CD14-positive monocyte (primary cell): ENCODE data around the gene DEPDC1B. TPM values are rescaled to one million over a fixed set of nuclear protein-coding genes. Genes with fewer than 3 reads are reported as not detected.

Experiments
- DNase-seq, 3 donors: peaks; one replicate each; pipeline ENCODE4 v3.0.0-alpha.2; 2011 to 2022
- H2AFZ ChIP-seq: 2 replicates; pipeline ENCODE4 v1.6.0; 2012; ENCODE audit warnings: mild to moderate bottlenecking, low read depth, low read length, inconsistent platforms; ENCODE audit not compliant: insufficient read depth, poor library complexity, severe bottlenecking
- H3K27ac ChIP-seq, 2 donors: 1 replicate in 1 of 2; 2 replicates in 1 of 2; pipeline ENCODE4 v1.5.1; 2012 to 2013; ENCODE audit warnings: low read length in 2 of 2, control low read depth in 1 of 2, inconsistent platforms in 1 of 2, low read depth in 1 of 2, mild to moderate bottlenecking in 1 of 2
- H3K27me3 ChIP-seq, 2 donors: one replicate each; pipeline versions ENCODE4 v1.6.0 to v1.6.1; 2011 to 2013; ENCODE audit warnings: low read length in 2 of 2; ENCODE audit not compliant: control insufficient read depth in 2 of 2, insufficient read depth in 2 of 2
- H3K36me3 ChIP-seq, 2 donors: replicated peaks in 1 of 2; 1 replicate in 1 of 2; 2 replicates in 1 of 2; pipeline versions ENCODE4 v1.5.1 to v1.6.1; 2012 to 2013; ENCODE audit warnings: low read length in 2 of 2, control low read depth in 1 of 2, inconsistent platforms in 1 of 2, mild to moderate bottlenecking in 1 of 2; ENCODE audit not compliant: insufficient read depth in 2 of 2, control insufficient read depth in 1 of 2
- H3K4me1 ChIP-seq, 2 donors: 1 replicate in 1 of 2; 2 replicates in 1 of 2; pipeline versions ENCODE4 v1.5.1 to v1.6.1; 2012 to 2013; ENCODE audit warnings: low read length in 2 of 2, control low read depth in 1 of 2, inconsistent platforms in 1 of 2, mild to moderate bottlenecking in 1 of 2, moderate library complexity in 1 of 2; ENCODE audit not compliant: insufficient read depth in 2 of 2, control insufficient read depth in 1 of 2
- H3K4me2 ChIP-seq: replicated peaks from 2 replicates; pipeline ENCODE3; 2012; ENCODE audit warnings: low read length, moderate library complexity, mild to moderate bottlenecking; ENCODE audit not compliant: poor library complexity, severe bottlenecking; ENCODE audit errors: extremely low read depth
- H3K4me3 ChIP-seq, 3 experiments: fragments of 200-600 bp in 1 of 3; sonication (generic) in 1 of 3; replicated peaks in 1 of 3; 1 replicate in 2 of 3; 2 replicates in 1 of 3; pipeline ENCODE4 v1.5.1; 2011 to 2013; ENCODE audit warnings: low read length in 3 of 3, mild to moderate bottlenecking in 3 of 3, control low read depth in 2 of 3, low read depth in 2 of 3, inconsistent platforms in 1 of 3, moderate library complexity in 1 of 3
- H3K79me2 ChIP-seq: 2 replicates; pipeline ENCODE4 v1.6.0; 2012; ENCODE audit warnings: mild to moderate bottlenecking, control low read depth, inconsistent platforms, low read length, moderate library complexity; ENCODE audit not compliant: insufficient read depth
- H3K9ac ChIP-seq: 2 replicates; pipeline ENCODE4 v1.6.0; 2017; ENCODE audit warnings: low read length, mild to moderate bottlenecking; ENCODE audit not compliant: insufficient read depth, poor library complexity, severe bottlenecking
- H3K9me3 ChIP-seq, 2 donors: replicated peaks in 1 of 2; 1 replicate in 1 of 2; 2 replicates in 1 of 2; pipeline versions ENCODE4 v1.5.1 to v1.6.1; 2012 to 2013; ENCODE audit warnings: low read length in 2 of 2, control low read depth in 1 of 2; ENCODE audit not compliant: control insufficient read depth in 1 of 2, insufficient read depth in 1 of 2
- H4K20me1 ChIP-seq: 2 replicates; pipeline ENCODE4 v1.6.0; 2012; ENCODE audit warnings: mild to moderate bottlenecking, low read length, control low read depth, moderate library complexity; ENCODE audit not compliant: insufficient read depth
- H3K27ac Mint-ChIP-seq, 7 donors: one replicate each; pipeline ENCODE4 v1.8.0; 2020; ENCODE audit warnings: mild to moderate bottlenecking in 7 of 7, mixed read lengths in 7 of 7, moderate library complexity in 6 of 7, inconsistent platforms in 2 of 7
- H3K27me3 Mint-ChIP-seq, 3 donors: one replicate each; pipeline ENCODE4 v1.8.0; 2021 to 2022; ENCODE audit warnings: low read depth in 3 of 3, mild to moderate bottlenecking in 3 of 3, mixed read lengths in 3 of 3, moderate library complexity in 3 of 3, inconsistent platforms in 1 of 3
- H3K36me3 Mint-ChIP-seq, 2 donors: one replicate each; pipeline ENCODE4 v1.8.0; 2020; ENCODE audit warnings: mixed read lengths in 2 of 2, inconsistent platforms in 1 of 2, mild to moderate bottlenecking in 1 of 2
- H3K4me1 Mint-ChIP-seq: one replicate; pipeline ENCODE4 v1.8.0; 2020; ENCODE audit warnings: mild to moderate bottlenecking, mixed read lengths
- H3K4me3 Mint-ChIP-seq, 2 donors: one replicate each; pipeline ENCODE4 v1.8.0; 2020; ENCODE audit warnings: mild to moderate bottlenecking in 2 of 2, mixed read lengths in 2 of 2, moderate library complexity in 1 of 2
- H3K9me3 Mint-ChIP-seq, 7 donors: one replicate each; pipeline ENCODE4 v1.8.0; 2020 to 2022; ENCODE audit warnings: mixed read lengths in 7 of 7, mild to moderate bottlenecking in 6 of 7, moderate library complexity in 6 of 7, inconsistent platforms in 2 of 7
- CTCF ChIP-seq: fragments of 200-600 bp; IDR thresholded peaks from one replicate; pipeline ENCODE4 v1.8.0; 2022; ENCODE audit warnings: antibody characterized with exemption, mild to moderate bottlenecking
- WGBS: methylation state at CpG from one replicate; pipeline ENCODE4 v1.1.5; 2013; ENCODE audit warnings: missing lambda C conversion rate; ENCODE audit not compliant: insufficient coverage; 5-methylcytosine and 5-hydroxymethylcytosine counted together
- intact Hi-C, 2 donors: fragments of 100-400 bp; cut with micrococcal nuclease; formaldehyde crosslinking; loops; one replicate each; pipeline versions ENCODE4 v1.15.0 to v1.15.1; 2023
- polyA plus RNA-seq, 3 donors: library from polyadenylated mRNA; depleted of rRNA in 1 of 3; unstranded in 2 of 3; stranded (reverse) in 1 of 3; fragments of 300-500 nt in 2 of 3; fragments of >200 nt in 1 of 3; fragmentation: Illumina TruSeq in 2 of 3; gene quantifications; 1 replicate in 2 of 3; 2 replicates in 1 of 3; pipeline ENCODE4 v1.2.3, GENCODE V29; 2012 to 2021

DEPDC1B gene
- polyA plus RNA-seq, 3 donors = 0.11 to 0.56 (median 0.14) TPM

- intact Hi-C loops = loop anchor here (2.0 to 5.0 kb wide), 2 partner anchors 856 kb away; no protein-coding TSS in a partner anchor
- H3K4me1 Mint-ChIP-seq = no peaks in the 10 kb centered on the region
- DNase-seq = peak; percentile 32 to 68 (median 43)
- H3K27ac Mint-ChIP-seq = no peak overlapping the region
- peaks cover 16 to 26% of the 10 kb centered on the region in 2 donors for H3K36me3 Mint-ChIP-seq
- Histone ChIP-seq H3K27ac (no peak overlapping the region), H3K9ac (no peak overlapping the region), H3K27me3 (no peaks in the 10 kb centered on the region), H3K4me3 (no peak overlapping the region), H3K36me3 (peaks cover 0 to 5% of the 10 kb centered on the region in 2 donors), H4K20me1 (no peaks in the 10 kb centered on the region), H3K4me2 (no peak overlapping the region), H3K9me3 (peaks cover 0 to 7% of the 10 kb centered on the region in 2 donors), H3K4me1 (no peaks in the 10 kb centered on the region), H3K79me2 (peaks cover 26% of the 10 kb centered on the region), H2AFZ (no peak overlapping the region)
- TF ChIP-seq CTCF = peak; percentile 83
- peaks cover 0 to 13% (median 9%) of the 10 kb centered on the region in 7 donors for H3K9me3 Mint-ChIP-seq
- peaks cover 0 to 1% (median 0%) of the 10 kb centered on the region in 3 donors for H3K27me3 Mint-ChIP-seq
- H3K4me3 Mint-ChIP-seq = no peak overlapping the region
Observed at GRCh38 chr5:60668686-60669304, 31.2 kb downstream of the DEPDC1B start.

- TF ChIP-seq CTCF = no peak
- peaks cover 14% of the 10 kb centered on the region for H3K4me1 Mint-ChIP-seq
- H3K4me2 ChIP-seq = peak overlapping the region; percentile 38
- no peaks in the 10 kb centered on the region for H3K36me3 ChIP-seq
- peak overlapping the region; percentile 78 to 95 (median 92) for H3K27ac Mint-ChIP-seq
- peaks cover 0 to 10% of the 10 kb centered on the region in 2 donors for H3K36me3 Mint-ChIP-seq
- DNase-seq = peak; percentile 69 to 88 (median 88)
- intact Hi-C loops = no loop called here
- peak overlapping the region in 1 of 3 experiments; percentile 43 for H3K4me3 ChIP-seq
- peaks cover 8 to 23% (median 14%) of the 10 kb centered on the region in 7 donors for H3K9me3 Mint-ChIP-seq
- peaks cover 8 to 16% of the 10 kb centered on the region in 2 donors for H3K9me3 ChIP-seq
- no peaks in the 10 kb centered on the region for H3K79me2 ChIP-seq
- peak overlapping the region; percentile 28 to 62 for H3K4me3 Mint-ChIP-seq
- no peak overlapping the region for H3K9ac ChIP-seq
- H3K27me3 Mint-ChIP-seq = no peaks in the 10 kb centered on the region
- H3K27ac ChIP-seq = peak overlapping the region; percentile 12 to 64
- peaks cover 12 to 16% of the 10 kb centered on the region in 2 donors for H3K4me1 ChIP-seq
- H2AFZ ChIP-seq = no peak overlapping the region
- H3K27me3 ChIP-seq = no peaks in the 10 kb centered on the region
- no peaks in the 10 kb centered on the region for H4K20me1 ChIP-seq
- 100% methylated on average over 1 of the region's 3 CpGs for WGBS
Observed at GRCh38 chr5:60651872-60652620, 47.9 kb downstream of the DEPDC1B start.
